K562 (cell line): ENCODE measurements around the gene HEXIM1. TPM values are rescaled to one million over a fixed set of nuclear protein-coding genes. Genes with fewer than 3 reads are reported as not detected.

Source experiments
- BRD4 ChIP-seq: fragments of 200-600 bp; sonication (generic); IDR thresholded peaks from 2 replicates; pipeline ENCODE4 v1.6.1; 2017; ENCODE audit warnings: inconsistent platforms
- polyA plus RNA-seq, 8 experiments: library from polyadenylated mRNA; depleted of rRNA in 4 of 8; stranded (reverse) in 5 of 8; unstranded in 3 of 8; fragments of >200 nt; fragmentation: Nextera tagmentation in 2 of 8; fragmentation: Illumina TruSeq in 1 of 8; extraction: Ambion mirVana in 2 of 8; extraction: Trizol in 1 of 8; gene quantifications; 2 replicates each; pipeline versions ENCODE4 v1.2.1 to v1.2.3, GENCODE V29; 2011 to 2014; ENCODE audit warnings: inconsistent platforms in 1 of 8, missing spikeins in 1 of 8
- total RNA-seq, 7 experiments: library from RNA; depleted of rRNA in 6 of 7; stranded (reverse); fragments of >200 nt in 6 of 7; fragmentation: Illumina TruSeq in 2 of 7; extraction: Trizol in 2 of 7; gene quantifications; 2 replicates each; pipeline versions ENCODE4 v1.2.1 to v1.2.3, GENCODE V29; 2011 to 2021; ENCODE audit warnings: low replicate concordance in 1 of 7
- TF ChIP-seq, protein P1 (sequence below): fragments of 450-650 bp; IDR thresholded peaks from 2 replicates; pipeline ENCODE4 v1.6.1; 2016; ENCODE audit warnings: mild to moderate bottlenecking, moderate library complexity
- TF ChIP-seq, protein P2 (sequence below): sonication (generic); formaldehyde crosslinking; IDR thresholded peaks from 2 replicates; pipeline ENCODE4 v1.5.0; 2020; ENCODE audit warnings: missing genetic modification reagents

HEXIM1 gene
- total and polyA plus RNA-seq, 9 of the 15 experiments (the other 6 are each of a cell fraction or from before 2014, with no cell fraction given), result 1.4 to 28.3 (median 9.1) TPM

DNA sequence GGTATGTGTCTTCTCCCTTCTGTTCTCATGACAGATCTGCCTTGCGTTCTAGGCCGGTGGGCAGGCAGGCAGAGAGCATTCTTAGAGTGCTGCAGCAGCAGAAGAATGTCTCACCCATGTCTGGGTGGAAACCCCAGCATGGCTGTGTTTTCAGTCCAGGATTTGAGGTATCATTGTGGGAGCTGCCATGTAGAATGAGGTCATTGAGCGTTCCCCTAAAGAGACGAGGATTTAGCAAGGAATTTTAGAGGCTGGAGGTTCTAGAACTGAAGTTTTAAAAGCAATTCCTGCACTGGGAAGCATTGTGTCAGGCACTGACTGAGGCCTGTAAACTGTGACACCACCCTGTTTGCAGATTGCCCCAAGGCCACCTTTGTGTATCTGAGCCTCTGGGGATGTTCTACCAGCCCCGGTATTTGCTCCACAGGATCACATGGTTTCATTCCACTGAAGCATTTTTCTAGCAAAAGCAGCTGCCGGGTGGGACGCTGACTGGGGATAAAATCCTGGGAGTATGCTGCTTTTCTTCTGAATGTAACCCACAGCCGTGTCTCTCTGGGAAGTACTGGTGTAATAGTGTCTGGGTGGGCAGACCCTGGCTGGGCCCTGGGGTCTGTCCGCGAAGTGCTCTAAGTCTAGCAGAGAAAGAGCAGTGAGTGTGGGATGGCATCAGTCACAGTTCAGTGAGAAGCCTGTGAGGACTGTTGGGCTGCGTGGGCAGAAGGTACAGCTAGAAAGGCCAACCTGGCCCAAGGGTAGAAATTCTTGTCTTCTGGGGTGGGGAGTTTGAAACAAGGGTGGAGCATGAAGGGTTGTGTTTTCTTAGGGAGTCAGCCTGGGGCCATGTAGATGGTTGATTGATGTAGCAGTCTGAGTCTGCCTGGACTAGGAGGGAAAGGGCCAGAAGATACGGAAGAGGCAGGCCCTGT is 46.1 kb upstream of the HEXIM1 start (continued):
- TF ChIP-seq, protein P1, sequence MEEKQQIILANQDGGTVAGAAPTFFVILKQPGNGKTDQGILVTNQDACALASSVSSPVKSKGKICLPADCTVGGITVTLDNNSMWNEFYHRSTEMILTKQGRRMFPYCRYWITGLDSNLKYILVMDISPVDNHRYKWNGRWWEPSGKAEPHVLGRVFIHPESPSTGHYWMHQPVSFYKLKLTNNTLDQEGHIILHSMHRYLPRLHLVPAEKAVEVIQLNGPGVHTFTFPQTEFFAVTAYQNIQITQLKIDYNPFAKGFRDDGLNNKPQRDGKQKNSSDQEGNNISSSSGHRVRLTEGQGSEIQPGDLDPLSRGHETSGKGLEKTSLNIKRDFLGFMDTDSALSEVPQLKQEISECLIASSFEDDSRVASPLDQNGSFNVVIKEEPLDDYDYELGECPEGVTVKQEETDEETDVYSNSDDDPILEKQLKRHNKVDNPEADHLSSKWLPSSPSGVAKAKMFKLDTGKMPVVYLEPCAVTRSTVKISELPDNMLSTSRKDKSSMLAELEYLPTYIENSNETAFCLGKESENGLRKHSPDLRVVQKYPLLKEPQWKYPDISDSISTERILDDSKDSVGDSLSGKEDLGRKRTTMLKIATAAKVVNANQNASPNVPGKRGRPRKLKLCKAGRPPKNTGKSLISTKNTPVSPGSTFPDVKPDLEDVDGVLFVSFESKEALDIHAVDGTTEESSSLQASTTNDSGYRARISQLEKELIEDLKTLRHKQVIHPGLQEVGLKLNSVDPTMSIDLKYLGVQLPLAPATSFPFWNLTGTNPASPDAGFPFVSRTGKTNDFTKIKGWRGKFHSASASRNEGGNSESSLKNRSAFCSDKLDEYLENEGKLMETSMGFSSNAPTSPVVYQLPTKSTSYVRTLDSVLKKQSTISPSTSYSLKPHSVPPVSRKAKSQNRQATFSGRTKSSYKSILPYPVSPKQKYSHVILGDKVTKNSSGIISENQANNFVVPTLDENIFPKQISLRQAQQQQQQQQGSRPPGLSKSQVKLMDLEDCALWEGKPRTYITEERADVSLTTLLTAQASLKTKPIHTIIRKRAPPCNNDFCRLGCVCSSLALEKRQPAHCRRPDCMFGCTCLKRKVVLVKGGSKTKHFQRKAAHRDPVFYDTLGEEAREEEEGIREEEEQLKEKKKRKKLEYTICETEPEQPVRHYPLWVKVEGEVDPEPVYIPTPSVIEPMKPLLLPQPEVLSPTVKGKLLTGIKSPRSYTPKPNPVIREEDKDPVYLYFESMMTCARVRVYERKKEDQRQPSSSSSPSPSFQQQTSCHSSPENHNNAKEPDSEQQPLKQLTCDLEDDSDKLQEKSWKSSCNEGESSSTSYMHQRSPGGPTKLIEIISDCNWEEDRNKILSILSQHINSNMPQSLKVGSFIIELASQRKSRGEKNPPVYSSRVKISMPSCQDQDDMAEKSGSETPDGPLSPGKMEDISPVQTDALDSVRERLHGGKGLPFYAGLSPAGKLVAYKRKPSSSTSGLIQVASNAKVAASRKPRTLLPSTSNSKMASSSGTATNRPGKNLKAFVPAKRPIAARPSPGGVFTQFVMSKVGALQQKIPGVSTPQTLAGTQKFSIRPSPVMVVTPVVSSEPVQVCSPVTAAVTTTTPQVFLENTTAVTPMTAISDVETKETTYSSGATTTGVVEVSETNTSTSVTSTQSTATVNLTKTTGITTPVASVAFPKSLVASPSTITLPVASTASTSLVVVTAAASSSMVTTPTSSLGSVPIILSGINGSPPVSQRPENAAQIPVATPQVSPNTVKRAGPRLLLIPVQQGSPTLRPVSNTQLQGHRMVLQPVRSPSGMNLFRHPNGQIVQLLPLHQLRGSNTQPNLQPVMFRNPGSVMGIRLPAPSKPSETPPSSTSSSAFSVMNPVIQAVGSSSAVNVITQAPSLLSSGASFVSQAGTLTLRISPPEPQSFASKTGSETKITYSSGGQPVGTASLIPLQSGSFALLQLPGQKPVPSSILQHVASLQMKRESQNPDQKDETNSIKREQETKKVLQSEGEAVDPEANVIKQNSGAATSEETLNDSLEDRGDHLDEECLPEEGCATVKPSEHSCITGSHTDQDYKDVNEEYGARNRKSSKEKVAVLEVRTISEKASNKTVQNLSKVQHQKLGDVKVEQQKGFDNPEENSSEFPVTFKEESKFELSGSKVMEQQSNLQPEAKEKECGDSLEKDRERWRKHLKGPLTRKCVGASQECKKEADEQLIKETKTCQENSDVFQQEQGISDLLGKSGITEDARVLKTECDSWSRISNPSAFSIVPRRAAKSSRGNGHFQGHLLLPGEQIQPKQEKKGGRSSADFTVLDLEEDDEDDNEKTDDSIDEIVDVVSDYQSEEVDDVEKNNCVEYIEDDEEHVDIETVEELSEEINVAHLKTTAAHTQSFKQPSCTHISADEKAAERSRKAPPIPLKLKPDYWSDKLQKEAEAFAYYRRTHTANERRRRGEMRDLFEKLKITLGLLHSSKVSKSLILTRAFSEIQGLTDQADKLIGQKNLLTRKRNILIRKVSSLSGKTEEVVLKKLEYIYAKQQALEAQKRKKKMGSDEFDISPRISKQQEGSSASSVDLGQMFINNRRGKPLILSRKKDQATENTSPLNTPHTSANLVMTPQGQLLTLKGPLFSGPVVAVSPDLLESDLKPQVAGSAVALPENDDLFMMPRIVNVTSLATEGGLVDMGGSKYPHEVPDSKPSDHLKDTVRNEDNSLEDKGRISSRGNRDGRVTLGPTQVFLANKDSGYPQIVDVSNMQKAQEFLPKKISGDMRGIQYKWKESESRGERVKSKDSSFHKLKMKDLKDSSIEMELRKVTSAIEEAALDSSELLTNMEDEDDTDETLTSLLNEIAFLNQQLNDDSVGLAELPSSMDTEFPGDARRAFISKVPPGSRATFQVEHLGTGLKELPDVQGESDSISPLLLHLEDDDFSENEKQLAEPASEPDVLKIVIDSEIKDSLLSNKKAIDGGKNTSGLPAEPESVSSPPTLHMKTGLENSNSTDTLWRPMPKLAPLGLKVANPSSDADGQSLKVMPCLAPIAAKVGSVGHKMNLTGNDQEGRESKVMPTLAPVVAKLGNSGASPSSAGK, result no peak
- no peak for TF ChIP-seq BRD4
- TF ChIP-seq, protein P2, sequence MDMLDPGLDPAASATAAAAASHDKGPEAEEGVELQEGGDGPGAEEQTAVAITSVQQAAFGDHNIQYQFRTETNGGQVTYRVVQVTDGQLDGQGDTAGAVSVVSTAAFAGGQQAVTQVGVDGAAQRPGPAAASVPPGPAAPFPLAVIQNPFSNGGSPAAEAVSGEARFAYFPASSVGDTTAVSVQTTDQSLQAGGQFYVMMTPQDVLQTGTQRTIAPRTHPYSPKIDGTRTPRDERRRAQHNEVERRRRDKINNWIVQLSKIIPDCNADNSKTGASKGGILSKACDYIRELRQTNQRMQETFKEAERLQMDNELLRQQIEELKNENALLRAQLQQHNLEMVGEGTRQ (CRISPR knock-in tag), result no peak
